HL-60 (cell line): ENCODE measurements around the gene MYCBPAP.

ENCODE experiments used
- DNase-seq, 2 experiments: peaks; one replicate each; pipeline ENCODE4 v3.0.0-alpha.2; 2010 to 2020; ENCODE audit warnings: low read depth in 1 of 2, low spot score in 1 of 2
- H3K27ac ChIP-seq: fragments of 250-450 bp; sonication (Bioruptor Pico); replicated peaks from 2 replicates; pipeline ENCODE4 v1.5.1; 2020; ENCODE audit warnings: mild to moderate bottlenecking, moderate library complexity
- H3K27me3 ChIP-seq: fragments of 250-450 bp; sonication (Bioruptor Pico); 2 replicates; pipeline ENCODE4 v1.5.1; 2021; ENCODE audit warnings: mild to moderate bottlenecking, moderate library complexity; ENCODE audit not compliant: insufficient read depth, poor library complexity, severe bottlenecking
- H3K4me3 ChIP-seq: replicated peaks from 2 replicates; pipeline ENCODE4 v1.5.1; 2011; ENCODE audit warnings: mild to moderate bottlenecking, control low read depth, low read length; ENCODE audit not compliant: insufficient read depth
- GABPA ChIP-seq: IDR thresholded peaks from 2 replicates; pipeline ENCODE4 v1.6.1; 2012; ENCODE audit warnings: low read depth
- POLR2AphosphoS5 ChIP-seq: IDR thresholded peaks from 2 replicates; pipeline ENCODE4 v1.6.1; 2012; ENCODE audit warnings: low read depth
- SPI1 ChIP-seq: IDR thresholded peaks from 2 replicates; pipeline ENCODE4 v1.6.1; 2012; ENCODE audit warnings: low read depth, mild to moderate bottlenecking, borderline replicate concordance
- TF ChIP-seq, protein P1 (sequence below): IDR thresholded peaks from one replicate; pipeline ENCODE4 v1.5.1; 2011; ENCODE audit warnings: low read length, control low read depth, inconsistent platforms; ENCODE audit not compliant: insufficient read depth
- TF ChIP-seq, protein P2 (sequence below): IDR thresholded peaks from 2 replicates; pipeline ENCODE4 v1.6.1; 2012; ENCODE audit warnings: low read depth; ENCODE audit not compliant: insufficient replicate concordance

MYCBPAP gene

DNA sequence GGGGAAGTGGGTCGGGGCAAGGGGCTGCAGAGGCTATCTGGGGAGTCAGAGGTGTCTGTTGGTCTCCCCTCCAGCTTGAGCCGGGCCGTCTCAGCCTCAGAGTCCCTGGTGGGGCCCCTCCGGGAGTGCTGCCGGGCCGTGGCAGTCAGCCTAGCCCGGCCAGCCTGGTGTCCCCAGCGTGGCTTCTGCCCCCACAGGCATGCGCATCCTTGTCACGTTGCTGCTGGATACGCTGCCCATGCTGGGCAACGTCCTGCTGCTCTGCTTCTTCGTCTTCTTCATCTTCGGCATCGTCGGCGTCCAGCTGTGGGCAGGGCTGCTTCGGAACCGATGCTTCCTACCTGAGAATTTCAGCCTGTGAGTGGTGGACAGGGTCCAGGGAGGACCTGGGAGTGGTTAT, 63.4 kb downstream of the MYCBPAP start:
- no peak overlapping the region for H3K27ac ChIP-seq

DNA sequence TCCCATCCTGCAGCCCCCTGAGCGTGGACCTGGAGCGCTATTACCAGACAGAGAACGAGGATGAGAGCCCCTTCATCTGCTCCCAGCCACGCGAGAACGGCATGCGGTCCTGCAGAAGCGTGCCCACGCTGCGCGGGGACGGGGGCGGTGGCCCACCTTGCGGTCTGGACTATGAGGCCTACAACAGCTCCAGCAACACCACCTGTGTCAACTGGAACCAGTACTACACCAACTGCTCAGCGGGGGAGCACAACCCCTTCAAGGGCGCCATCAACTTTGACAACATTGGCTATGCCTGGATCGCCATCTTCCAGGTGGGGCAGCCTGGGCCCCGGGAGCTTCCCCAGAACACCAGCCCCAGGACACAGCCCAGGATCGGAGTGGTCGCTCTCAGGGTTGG, 64.3 kb downstream of the MYCBPAP start:
- Histone ChIP-seq H3K4me3 (no peak overlapping the region), H3K27ac (no peak overlapping the region), H3K27me3 (peaks cover under 1% of the 10 kb centered on the region)
- TF ChIP-seq GABPA (no peak), SPI1 (no peak), POLR2AphosphoS5 (no peak)
- TF ChIP-seq, protein P1, sequence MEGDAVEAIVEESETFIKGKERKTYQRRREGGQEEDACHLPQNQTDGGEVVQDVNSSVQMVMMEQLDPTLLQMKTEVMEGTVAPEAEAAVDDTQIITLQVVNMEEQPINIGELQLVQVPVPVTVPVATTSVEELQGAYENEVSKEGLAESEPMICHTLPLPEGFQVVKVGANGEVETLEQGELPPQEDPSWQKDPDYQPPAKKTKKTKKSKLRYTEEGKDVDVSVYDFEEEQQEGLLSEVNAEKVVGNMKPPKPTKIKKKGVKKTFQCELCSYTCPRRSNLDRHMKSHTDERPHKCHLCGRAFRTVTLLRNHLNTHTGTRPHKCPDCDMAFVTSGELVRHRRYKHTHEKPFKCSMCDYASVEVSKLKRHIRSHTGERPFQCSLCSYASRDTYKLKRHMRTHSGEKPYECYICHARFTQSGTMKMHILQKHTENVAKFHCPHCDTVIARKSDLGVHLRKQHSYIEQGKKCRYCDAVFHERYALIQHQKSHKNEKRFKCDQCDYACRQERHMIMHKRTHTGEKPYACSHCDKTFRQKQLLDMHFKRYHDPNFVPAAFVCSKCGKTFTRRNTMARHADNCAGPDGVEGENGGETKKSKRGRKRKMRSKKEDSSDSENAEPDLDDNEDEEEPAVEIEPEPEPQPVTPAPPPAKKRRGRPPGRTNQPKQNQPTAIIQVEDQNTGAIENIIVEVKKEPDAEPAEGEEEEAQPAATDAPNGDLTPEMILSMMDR = no peak
- TF ChIP-seq, protein P2, sequence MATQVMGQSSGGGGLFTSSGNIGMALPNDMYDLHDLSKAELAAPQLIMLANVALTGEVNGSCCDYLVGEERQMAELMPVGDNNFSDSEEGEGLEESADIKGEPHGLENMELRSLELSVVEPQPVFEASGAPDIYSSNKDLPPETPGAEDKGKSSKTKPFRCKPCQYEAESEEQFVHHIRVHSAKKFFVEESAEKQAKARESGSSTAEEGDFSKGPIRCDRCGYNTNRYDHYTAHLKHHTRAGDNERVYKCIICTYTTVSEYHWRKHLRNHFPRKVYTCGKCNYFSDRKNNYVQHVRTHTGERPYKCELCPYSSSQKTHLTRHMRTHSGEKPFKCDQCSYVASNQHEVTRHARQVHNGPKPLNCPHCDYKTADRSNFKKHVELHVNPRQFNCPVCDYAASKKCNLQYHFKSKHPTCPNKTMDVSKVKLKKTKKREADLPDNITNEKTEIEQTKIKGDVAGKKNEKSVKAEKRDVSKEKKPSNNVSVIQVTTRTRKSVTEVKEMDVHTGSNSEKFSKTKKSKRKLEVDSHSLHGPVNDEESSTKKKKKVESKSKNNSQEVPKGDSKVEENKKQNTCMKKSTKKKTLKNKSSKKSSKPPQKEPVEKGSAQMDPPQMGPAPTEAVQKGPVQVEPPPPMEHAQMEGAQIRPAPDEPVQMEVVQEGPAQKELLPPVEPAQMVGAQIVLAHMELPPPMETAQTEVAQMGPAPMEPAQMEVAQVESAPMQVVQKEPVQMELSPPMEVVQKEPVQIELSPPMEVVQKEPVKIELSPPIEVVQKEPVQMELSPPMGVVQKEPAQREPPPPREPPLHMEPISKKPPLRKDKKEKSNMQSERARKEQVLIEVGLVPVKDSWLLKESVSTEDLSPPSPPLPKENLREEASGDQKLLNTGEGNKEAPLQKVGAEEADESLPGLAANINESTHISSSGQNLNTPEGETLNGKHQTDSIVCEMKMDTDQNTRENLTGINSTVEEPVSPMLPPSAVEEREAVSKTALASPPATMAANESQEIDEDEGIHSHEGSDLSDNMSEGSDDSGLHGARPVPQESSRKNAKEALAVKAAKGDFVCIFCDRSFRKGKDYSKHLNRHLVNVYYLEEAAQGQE = no peak
- no peak for DNase-seq

More for the DNA sequence above, 63.4 kb downstream of the MYCBPAP start:
- no peak for DNase-seq
- peaks cover 5% of the 10 kb centered on the region for H3K27me3 ChIP-seq
- no peak for TF ChIP-seq POLR2AphosphoS5
- TF ChIP-seq, protein P2 = no peak
- TF ChIP-seq, protein P1 = no peak
- TF ChIP-seq GABPA = no peak
- H3K4me3 ChIP-seq = no peak overlapping the region

DNA sequence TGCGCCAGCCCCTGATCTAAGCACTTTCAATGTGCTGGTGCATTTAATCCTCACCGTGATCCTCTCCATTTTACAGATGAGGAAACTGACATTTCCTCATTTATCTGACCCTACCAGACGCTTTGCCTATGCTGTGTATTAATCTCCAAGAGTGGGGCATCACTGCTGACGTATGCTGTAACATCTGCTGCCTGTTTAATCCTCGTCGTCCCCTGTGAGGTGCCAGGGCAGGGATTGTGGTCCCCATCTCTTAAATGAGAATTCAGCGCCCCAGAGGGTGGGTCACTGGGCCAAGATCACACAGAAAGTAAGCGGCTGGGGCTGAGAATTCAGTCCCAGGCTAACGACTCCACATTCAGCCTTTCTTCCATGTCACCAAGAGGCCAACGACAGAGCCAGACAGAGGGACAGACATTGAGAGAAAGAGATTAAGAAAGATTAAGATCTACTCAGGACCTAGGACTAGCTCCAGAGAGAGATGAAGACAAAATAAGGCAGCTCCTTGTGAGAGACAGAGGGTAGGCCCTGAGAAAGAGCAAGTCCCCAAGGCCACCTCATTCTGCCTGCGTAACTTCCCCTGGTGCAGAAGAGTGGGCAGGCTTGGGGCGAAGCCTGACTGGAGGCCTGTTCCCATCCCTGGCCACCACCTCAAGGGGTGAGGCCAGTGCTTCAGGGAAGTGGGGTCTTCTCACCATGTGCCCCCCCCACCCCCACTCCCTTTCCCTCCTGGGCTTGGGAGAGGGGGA, 65.8 kb downstream of the MYCBPAP start:
- Histone ChIP-seq H3K27me3 (no peaks in the 10 kb centered on the region), H3K27ac (no peak overlapping the region), H3K4me3 (no peak overlapping the region)
- DNase-seq = no peak
- TF ChIP-seq POLR2AphosphoS5 (no peak), GABPA (no peak), SPI1 (no peak)
- TF ChIP-seq, protein P1 = no peak
- TF ChIP-seq, protein P2 = no peak
